ENCODE measurements around the gene TPRKB.
"Not testable (repeated sequence)": the region's sequence is repeated elsewhere in the genome, so short reads cannot be mapped to it uniquely, and the experiment has no call there.

Gene TPRKB

GRCh38 chr2:73736378-73736777, 767 bp downstream of the TPRKB start:
- no peak for DNase-seq

DNA sequence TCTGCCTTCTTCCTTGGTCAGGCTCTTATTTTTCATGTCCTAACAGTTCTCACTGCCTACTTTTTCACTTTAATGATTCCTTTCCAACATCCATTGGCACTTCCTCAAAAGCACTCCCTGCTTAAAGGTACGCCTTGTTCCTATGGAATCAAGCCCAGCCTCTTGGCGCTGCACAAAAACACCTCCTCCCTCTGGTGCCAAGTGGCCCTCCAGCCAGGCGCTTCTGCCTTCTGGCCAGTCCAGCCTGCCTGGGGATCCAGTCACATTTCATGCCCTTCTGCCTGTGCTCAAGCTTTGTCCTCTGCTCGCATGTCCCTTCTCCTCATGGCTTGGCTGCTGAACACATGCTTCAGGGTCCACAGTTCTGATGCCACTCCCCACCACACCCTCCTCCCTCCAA, 6.3 kb downstream of the TPRKB start:
- no peak for DNase-seq

DNA sequence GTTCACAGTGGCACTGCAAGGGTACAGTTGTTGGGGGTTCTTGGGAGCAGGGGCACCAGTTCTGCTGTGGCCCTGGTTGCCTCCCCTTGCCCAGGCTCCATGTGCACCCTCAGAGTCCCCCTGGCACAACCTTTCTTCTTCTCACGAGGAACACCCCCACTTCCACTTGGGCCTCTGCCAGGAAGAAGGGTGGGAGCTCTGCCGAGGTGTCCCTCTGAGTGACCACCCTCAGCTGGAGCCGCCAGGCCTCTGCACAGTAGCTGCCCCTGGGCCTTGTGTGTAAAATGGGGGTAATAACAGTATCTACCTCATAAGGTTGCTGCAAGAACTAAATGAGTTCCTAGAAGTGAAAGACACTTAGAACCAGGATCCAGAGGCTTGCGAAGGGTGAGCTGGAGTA, 8.4 kb downstream of the TPRKB start:
- no peak for DNase-seq

DNA sequence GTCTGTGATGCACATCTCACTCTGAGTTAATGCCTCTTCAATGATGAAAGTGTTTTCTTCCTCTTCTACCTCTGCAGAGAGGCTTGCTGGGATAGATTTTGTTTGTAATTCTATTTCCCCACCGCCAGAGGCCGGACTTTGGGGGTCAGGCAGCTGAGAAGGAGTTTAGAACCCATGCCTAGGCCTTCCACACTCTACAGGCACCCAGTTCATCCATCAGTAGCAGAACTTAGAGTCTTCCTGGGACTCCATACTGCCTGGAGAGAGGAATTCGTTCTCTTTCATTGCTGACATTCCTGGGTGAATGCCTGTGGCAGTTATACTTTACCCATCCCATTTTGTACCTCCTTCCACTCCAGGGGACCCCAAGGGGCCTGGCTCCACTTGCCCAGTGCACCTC, 9.1 kb downstream of the TPRKB start:
- no peak for DNase-seq

GRCh38 chr2:73726657-73727056, 10.5 kb downstream of the TPRKB start:
- not testable (repeated sequence) for DNase-seq

GRCh38 chr2:73718851-73719621, 18.1 kb downstream of the TPRKB start:
- no peak for DNase-seq

- DNase-seq, result no peak
Measured at GRCh38 chr2:73718421-73718820, 18.7 kb downstream of the TPRKB start.

- DNase-seq, result not testable (repeated sequence)
Measured at GRCh38 chr2:73717695-73718094, 19.4 kb downstream of the TPRKB start.

DNA sequence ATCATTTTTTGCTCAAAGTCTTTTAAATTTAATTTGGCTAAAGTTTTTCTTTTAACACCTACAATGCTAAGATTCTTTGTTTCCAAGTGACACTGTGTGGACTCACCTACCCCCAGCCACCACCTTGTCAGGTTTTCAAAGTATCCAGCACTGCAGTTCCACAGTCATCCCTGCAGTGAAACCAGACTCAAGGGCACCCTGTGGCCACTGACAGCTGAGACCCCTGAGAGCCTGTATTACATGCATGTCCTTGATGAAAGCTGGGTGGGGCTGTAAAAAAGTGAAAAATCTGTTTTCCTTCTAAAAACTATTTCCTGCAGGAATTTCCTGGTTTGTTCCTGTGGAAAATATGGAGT, 19.9 kb downstream of the TPRKB start:
- DNase-seq, result no peak

- DNase-seq, result no peak
Measured at GRCh38 chr2:73716543-73717250, 20.4 kb downstream of the TPRKB start.

GRCh38 chr2:73714091-73714490, 23.1 kb downstream of the TPRKB start:
- DNase-seq, result no peak

- DNase-seq, result no peak
Measured at GRCh38 chr2:73708527-73708926, 28.6 kb downstream of the TPRKB start.

GRCh38 chr2:73707636-73708035, 29.5 kb downstream of the TPRKB start:
- no peak for DNase-seq

DNA sequence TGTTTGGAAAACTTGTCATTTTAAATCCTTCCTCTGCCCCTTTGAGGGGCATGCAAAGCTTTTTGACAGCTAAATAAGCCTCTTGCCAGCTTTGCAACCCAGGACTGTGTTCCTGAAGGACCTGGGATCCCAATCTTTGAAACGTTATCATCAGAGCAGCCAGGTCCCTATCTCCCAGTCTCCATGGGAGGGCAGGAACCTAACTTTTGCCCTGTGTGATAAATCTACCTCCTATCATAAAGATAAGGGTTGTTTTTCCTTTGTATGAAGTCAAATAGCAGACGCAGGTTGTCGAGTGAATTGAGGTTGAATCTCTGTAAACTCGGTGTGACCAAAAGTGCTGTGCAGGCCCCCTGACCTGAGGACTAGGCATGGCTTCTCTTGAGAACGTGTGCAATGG, 30.1 kb downstream of the TPRKB start:
- no peak for DNase-seq

GRCh38 chr2:73705091-73705490, 32.1 kb downstream of the TPRKB start:
- no peak for DNase-seq

- no peak for DNase-seq
Measured at GRCh38 chr2:73704285-73704684, 32.9 kb downstream of the TPRKB start.

DNA sequence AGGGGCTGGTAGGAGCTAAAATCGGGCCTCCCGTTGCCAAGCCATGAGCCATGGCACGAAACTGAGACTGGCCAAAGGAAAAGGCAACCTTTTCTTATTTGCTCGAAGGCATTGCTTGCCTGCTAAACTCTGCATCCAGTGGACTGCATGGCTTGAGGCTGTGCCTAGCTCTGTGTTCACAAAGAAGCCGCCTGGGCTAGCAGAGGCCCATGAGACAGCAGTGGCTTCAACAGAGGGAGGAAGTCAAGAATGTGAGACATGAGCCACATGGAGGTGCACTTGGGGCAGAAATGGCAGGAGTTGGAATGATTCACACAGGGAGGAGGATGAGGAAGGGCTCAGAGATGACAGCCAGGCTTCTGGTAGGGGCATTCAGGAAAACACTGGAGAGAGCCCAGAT, 33.5 kb downstream of the TPRKB start:
- DNase-seq, result no peak

GRCh38 chr2:73702852-73703493, 34.2 kb downstream of the TPRKB start:
- not testable (repeated sequence) for DNase-seq

DNA sequence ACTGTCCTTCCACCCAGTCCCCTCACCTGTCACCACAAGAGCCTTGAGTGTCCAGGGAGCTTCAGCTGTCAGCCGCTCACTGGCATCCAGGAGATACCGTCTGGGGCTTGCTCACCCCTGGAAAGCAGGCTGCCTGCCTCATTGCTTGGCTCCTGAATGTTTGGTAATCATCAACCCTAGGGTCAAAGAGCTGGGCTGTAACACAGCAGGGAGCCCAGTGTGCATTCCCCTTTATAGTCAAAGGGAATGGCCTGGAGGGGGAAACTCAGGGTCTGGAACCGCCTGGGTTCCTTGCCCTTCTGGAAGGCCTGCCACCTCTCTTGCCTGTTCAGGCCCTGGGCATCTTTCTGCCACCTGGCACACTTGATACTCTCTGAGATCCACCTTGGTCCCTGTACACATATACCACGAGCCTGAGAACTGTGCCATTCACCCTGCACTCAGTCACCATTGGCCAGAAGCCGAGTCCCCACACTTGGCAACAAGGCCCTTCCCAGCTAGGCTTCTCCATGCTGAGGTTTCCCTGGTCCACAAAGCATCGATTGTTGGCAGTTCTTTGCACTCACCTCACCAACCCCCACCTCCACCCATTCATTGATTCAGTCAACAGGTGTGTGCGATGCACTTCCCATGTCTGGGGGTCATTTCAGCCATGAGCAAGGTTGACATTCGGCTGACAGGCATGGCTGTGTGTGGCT, 35.0 kb downstream of the TPRKB start:
- no peak for DNase-seq

DNA sequence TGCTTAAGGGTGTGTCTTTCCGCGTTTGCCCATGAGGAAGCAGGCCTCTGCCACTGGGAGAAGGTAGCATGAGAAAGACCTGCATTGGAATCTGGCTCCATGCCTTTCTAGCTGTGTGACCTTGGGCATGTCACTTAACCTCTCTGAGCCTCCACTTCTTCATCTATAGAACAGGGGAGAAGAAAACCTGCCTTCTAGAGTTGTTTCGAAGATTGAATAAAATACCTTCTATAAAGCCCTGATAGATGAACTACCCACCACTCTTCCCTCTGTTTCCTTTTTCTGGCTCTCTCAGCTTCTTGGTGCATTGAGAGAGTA, 35.7 kb downstream of the TPRKB start:
- not testable (repeated sequence) for DNase-seq

- DNase-seq, result no peak
Measured at GRCh38 chr2:73700661-73701447, 36.3 kb downstream of the TPRKB start.

- no peak for DNase-seq
Measured at GRCh38 chr2:73700131-73700611, 37.0 kb downstream of the TPRKB start.

GRCh38 chr2:73699437-73699836, 37.7 kb downstream of the TPRKB start:
- no peak for DNase-seq
